HPDE6-E6E7 (cell line): ENCODE data around the gene SPTBN1.

Experiments used
- DNase-seq: peaks from one replicate; pipeline ENCODE4 v3.0.0; 2011; ENCODE audit warnings: missing footprints; ENCODE audit errors: extremely low spot score

Gene SPTBN1

GRCh38 chr2:54610700-54611099 lies 154.6 kb downstream of the SPTBN1 start:
- DNase-seq: no peak

GRCh38 chr2:54611830-54612545 lies 155.9 kb downstream of the SPTBN1 start:
- DNase-seq: no peak

GRCh38 chr2:54613386-54613785 lies 157.3 kb downstream of the SPTBN1 start:
- no peak for DNase-seq

GRCh38 chr2:54613794-54614257 lies 157.7 kb downstream of the SPTBN1 start:
- DNase-seq: no peak

DNA sequence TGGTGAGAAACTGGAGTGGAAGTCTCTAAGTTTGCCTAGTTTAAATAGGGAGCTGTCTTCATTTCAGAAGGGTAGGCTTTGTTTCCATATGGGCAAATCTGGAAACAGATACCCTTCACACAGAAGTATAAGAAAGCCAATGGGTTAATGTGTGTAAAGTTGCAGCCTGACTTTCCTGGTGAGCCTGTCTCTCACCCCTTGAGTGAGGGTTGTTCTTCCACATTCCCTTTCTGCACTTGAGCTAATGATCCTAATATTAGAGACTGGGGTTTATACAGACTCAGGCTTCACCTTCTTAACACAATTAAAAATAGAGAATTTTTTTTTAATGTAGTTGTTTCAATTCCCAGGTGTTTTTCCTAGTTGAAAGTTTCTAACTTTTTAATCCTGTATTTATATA lies 158.7 kb downstream of the SPTBN1 start:
- DNase-seq: no peak

DNA sequence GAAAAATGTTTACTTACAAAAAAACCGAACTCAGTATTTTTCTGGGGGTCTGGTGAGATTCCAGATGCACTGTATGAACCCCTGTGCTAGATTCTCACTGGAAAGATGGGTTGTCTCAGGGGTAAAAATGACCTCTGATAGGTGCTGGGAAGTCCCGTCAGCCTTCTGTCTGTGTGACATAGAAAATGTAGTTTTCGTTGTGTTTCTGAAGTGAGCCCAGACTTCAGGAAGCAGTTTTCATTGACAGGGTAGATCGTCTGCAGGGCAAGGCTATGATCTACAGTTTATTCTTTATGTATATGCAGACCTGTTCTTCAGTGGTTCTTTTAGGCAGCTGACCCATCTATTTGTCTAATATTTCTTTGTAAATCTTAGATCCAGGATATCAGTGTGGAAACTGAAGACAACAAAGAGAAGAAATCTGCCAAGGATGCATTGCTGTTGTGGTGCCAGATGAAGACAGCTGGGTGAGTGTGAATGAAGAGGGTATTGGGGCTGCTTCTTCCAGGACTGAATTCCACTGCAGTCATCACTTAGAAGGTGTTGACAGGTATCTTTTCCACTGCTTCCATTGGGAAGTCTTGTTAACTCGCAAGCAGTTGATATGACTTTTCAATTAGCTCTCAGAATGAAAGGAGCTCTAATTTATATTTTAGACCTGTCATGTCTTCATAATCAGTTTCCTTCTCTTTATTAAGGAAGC lies 159.9 kb downstream of the SPTBN1 start:
- DNase-seq: no peak

DNA sequence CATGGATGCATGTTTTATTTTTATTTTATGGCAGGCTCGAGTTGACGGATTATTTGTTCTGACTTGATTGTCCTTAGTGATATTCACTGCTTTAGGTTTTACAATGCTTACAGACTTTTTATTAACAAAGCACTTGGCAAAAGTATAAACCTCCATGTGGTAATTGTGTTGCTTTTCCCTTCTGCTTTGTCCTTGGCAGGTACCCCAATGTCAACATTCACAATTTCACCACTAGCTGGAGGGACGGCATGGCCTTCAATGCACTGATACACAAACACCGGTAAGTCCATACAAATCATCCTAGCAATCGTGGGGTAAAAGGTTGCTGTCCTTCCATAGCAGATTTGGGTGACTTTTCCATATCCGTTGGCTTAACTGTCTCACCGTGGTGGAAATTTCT lies 161.3 kb downstream of the SPTBN1 start:
- no peak for DNase-seq

DNA sequence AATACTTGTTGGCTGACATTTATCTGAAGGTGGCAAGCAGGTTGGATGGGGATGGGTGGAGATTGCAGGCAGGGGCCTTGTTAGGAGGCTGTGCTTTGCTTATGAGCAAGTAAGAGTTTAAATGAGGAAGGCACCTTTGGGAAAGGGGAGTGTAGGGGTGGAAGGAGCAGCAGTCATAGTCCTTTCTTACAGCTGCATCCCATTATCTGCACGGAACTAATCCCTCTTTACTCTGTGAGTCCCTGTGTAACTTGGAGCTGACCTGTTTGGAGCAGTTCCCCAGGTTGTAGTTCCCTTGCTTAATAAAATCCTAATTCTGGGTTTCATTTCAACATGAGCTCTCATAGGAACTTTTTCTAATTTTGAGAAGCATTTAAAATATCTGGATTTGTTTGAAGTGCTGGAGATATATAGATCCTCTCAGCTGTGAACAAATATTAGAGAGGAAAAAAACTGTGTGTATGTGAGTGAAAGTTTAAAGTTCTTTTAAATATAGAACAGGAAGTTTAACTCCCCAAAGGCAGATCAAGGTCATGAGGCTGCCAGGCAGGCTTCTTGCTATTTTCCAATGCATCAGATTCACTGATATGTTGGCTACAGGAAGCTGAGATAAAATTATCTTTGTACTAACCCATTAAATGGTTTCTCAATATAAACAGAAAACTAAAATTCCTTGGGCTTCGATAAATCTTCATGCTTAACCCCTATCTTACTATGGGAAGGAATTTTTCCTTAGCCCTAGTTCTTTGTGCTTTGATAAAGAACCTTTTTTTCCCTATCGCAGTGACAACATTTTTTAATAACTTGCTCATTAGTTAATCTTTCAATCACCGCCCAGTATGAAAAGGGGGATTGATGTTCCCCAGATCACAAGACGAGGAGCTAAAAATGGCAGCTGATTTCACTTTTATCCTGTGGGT lies 162.8 kb downstream of the SPTBN1 start:
- DNase-seq: no peak

DNA sequence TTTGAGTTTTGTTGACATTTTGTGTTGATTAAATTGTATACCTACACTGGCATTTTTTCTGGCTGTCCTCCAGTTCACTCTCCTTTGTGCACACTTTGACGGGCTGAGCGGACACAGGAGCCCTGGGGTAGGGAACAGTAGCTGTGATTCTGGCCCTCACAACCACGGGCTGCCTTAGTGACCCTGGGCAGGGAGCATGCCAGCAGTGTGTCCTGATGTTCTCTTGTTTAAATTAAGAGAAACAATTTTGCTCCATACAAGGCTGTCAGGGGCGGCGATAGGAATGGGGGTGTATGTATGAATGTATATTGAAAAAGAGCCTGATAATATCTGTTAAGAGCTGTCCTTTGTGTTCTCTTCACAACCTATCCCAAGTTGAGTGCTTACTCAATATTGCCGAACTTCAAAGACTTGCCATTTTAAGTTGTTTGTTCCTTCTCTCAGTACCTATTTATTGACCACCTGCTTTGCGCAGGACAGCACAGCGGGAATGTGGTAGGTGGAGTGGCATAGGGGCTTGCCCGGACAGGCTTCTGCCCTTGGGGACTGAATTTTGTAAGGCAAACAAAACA lies 163.6 kb downstream of the SPTBN1 start:
- DNase-seq: no peak

- DNase-seq: no peak
Measured at GRCh38 chr2:54620948-54621347, 164.8 kb downstream of the SPTBN1 start.

GRCh38 chr2:54624591-54625071 lies 168.5 kb downstream of the SPTBN1 start:
- no peak for DNase-seq

- no peak for DNase-seq
Measured at GRCh38 chr2:54626131-54626530, 170.0 kb downstream of the SPTBN1 start.

DNA sequence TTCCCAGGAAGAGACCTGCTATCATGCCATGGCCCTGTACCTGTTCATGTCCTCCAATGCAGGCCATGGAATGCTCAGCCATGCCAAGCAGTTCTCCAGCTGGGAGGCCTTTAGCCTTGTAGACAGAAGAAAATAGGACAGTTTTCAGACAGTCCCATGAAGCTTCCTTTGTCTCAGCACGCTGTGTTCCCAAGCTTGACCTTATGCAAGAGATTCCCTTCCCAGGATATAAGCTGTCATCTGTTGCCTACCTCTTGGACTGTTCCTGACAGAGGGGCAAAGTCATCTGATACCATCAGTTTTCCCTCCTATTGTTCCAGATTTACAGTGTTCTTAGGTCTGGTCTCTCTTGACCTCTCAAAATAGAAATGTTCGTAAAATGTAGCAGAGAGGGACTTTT lies 170.8 kb downstream of the SPTBN1 start:
- DNase-seq: no peak

- no peak for DNase-seq
Measured at GRCh38 chr2:54627973-54628372, 171.8 kb downstream of the SPTBN1 start.

DNA sequence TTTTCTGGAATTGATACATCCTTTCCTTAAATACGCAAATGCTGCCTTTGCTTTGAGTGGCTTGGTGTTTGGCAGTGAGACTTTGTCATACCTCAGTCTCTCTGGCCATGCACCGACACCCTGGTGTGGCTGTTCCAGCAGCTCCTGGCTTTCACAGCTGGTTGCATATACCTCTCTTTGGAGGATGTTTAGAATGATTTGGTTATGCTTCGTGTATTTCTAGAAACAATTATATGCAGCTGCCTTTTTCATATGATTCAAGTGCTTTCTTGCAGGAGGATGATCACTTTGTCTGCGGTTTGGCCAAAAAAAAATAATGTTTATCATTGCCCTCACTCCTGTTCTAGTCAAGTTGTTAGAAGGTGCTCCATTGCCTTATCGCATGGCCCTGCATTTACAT lies 172.3 kb downstream of the SPTBN1 start:
- no peak for DNase-seq

GRCh38 chr2:54628957-54629356 lies 172.8 kb downstream of the SPTBN1 start:
- DNase-seq: no peak

DNA sequence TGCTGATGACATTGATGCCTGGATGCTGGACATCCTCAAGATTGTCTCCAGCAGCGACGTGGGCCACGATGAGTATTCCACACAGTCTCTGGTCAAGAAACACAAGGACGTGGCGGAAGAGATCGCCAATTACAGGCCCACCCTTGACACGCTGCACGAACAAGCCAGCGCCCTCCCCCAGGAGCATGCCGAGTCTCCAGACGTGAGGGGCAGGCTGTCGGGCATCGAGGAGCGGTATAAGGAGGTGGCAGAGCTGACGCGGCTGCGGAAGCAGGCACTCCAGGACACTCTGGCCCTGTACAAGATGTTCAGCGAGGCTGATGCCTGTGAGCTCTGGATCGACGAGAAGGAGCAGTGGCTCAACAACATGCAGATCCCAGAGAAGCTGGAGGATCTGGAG lies 173.3 kb downstream of the SPTBN1 start:
- no peak for DNase-seq

- peak; percentile 19 for DNase-seq
Measured at GRCh38 chr2:54629914-54630857, 174.1 kb downstream of the SPTBN1 start.

- no peak for DNase-seq
Measured at GRCh38 chr2:54630858-54631497, 174.9 kb downstream of the SPTBN1 start.

- DNase-seq: no peak
Measured at GRCh38 chr2:54631755-54632154, 175.6 kb downstream of the SPTBN1 start.
